Rectal smooth muscle tissue (tissue), 1 donor: ENCODE measurements around the gene MEIKIN.

Experiments
- H3K27ac ChIP-seq: one replicate; pipeline ENCODE4 v1.7.0; 2013; ENCODE audit warnings: low read depth, low read length, inconsistent platforms
- H3K27me3 ChIP-seq: one replicate; pipeline ENCODE4 v1.7.0; 2013; ENCODE audit warnings: low read length; ENCODE audit not compliant: control insufficient read depth, insufficient read depth
- H3K36me3 ChIP-seq: one replicate; pipeline ENCODE4 v1.7.0; 2013; ENCODE audit warnings: low read length; ENCODE audit not compliant: control insufficient read depth, insufficient read depth
- H3K4me1 ChIP-seq: one replicate; pipeline ENCODE4 v1.7.0; 2013; ENCODE audit warnings: low read length; ENCODE audit not compliant: control insufficient read depth, insufficient read depth
- H3K4me3 ChIP-seq: one replicate; pipeline ENCODE4 v1.7.0; 2013; ENCODE audit warnings: low read length
- H3K9ac ChIP-seq: one replicate; pipeline ENCODE4 v1.7.0; 2013; ENCODE audit warnings: low read length

Gene MEIKIN

DNA sequence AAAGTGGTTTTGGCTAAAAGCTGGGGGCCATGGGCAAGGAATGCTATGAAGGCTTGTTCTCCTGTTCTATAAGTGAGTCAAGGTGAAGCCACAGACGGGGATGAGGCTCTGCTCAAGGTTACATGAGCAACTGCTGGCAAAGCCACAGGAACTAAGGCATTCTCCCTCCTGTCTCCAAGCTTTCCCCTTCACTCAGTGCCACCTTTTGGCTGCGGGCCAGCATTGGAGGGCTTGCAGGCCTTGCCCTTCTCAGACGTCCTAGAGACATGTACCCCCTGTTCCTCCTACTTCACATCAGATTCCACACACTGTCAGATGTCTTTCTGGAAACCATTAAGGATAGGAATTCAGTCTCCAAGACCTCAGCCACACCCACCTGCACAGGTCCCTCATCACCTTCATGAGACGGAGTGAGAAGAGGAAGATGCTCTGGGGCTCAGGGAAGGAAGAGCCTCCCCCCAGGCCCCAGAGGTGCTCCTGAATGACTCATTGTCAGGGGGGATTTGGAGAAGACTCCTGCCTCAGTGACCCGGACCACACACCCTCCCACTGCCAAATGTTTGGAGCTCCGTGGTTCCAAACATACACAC, 20.5 kb upstream of the MEIKIN start:
- Histone ChIP-seq H3K27ac (no peak overlapping the region), H3K27me3 (no peaks in the 10 kb centered on the region), H3K4me3 (no peak overlapping the region), H3K36me3 (no peaks in the 10 kb centered on the region), H3K4me1 (no peaks in the 10 kb centered on the region), H3K9ac (no peak overlapping the region)

DNA sequence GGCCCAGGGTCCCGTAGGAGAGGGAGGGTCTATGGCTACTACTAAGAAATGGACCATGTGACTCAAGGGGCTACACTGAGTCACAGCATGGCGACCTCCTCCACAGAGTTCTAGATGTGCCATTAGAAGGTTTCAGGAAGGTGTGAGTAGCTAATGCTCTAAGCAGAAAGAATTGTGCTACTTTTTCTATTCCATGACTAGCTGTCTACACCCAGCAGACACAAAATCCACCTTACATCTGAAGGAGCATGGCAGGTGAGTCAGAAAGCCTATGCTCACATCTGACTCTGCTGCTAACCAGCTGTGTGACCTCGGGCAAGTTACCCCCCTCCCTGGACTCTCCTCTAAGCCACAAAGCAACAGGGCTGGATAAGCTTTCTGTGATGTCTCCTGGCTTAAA, 14.4 kb upstream of the MEIKIN start:
- Histone ChIP-seq H3K27me3 (no peaks in the 10 kb centered on the region), H3K36me3 (no peaks in the 10 kb centered on the region), H3K4me3 (no peak overlapping the region), H3K27ac (no peak overlapping the region), H3K9ac (no peak overlapping the region), H3K4me1 (no peaks in the 10 kb centered on the region)

DNA sequence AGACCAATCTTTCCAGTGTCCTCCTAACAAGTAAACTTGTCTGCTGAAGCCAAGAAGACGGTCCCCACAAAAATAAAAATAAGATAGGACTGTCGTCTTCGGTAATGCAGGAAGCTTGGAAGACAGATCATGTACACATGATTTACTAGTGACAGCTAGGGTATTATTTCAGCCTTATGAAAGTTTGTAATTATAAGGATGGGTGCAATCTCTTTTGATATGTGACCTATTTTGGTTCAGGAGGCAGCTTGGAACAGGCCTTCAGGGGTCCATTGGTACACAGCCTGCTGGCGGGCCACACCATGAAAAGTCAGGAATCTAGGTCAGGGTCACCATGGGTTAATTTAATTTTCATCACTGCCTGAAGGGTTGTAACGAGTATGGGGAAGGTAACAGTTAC, 13.7 kb upstream of the MEIKIN start:
- H3K4me3 ChIP-seq: no peak overlapping the region
- H3K9ac ChIP-seq: no peak overlapping the region
- H3K27ac ChIP-seq: no peak overlapping the region
- H3K4me1 ChIP-seq: no peaks in the 10 kb centered on the region
- H3K36me3 ChIP-seq: no peaks in the 10 kb centered on the region
- no peaks in the 10 kb centered on the region for H3K27me3 ChIP-seq

DNA sequence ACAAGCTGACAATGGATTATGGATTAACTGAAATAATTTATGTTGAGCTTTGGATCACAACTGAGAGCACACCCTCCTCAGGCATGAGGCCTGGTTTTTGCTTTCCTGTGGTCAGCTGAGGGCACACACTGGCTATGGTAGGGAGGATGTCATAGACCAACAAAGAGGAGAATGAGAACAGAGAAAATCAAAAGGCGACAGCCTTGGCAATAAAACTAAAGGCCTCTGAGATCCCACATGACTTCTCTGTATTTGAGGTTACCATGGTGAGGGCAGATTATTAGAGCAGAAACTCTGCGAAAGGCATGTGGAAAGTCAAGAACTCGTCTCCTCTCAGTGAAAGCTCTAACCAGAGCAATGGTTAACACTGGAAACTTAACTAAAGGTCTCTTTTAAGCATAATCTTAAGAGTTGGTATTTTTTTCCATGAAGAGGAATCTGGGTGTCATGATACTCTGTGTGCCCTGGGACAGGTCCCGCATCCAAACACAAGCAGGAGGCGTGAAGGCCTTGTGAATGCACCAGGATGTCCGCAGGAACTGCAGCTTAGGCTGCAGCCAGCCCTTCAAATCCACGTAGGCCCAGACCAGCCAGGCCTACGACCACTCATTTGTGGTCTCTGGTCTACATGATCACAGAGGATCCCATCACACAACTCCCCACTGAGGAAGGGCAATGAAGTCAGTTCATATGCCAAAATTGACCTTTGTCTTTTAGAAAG, 12.4 kb upstream of the MEIKIN start:
- Histone ChIP-seq H3K4me1 (no peaks in the 10 kb centered on the region), H3K27me3 (no peaks in the 10 kb centered on the region), H3K36me3 (no peaks in the 10 kb centered on the region), H3K27ac (no peak overlapping the region), H3K9ac (no peak overlapping the region), H3K4me3 (no peak overlapping the region)

DNA sequence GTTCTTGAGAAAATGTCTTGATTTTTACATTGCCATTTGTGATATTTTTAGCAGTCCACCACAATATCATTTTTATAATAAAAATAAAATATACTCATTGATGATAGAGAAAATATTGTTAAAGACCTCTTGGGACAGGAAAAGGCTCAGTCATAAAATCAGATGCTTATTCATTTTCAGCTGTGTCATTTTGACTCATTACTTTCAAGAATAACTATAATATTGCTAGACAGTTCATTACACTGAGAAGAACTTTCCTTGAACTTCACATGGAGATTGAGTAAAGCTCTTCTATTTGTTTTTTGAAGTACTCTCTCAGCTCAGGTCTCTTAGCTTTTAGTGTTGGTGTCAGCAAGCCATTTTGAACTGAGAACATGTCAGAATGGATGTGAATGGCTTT, 8.5 kb upstream of the MEIKIN start:
- Histone ChIP-seq H3K4me3 (no peak overlapping the region), H3K4me1 (no peaks in the 10 kb centered on the region), H3K27ac (no peak overlapping the region), H3K9ac (no peak overlapping the region), H3K27me3 (no peaks in the 10 kb centered on the region), H3K36me3 (no peaks in the 10 kb centered on the region)

DNA sequence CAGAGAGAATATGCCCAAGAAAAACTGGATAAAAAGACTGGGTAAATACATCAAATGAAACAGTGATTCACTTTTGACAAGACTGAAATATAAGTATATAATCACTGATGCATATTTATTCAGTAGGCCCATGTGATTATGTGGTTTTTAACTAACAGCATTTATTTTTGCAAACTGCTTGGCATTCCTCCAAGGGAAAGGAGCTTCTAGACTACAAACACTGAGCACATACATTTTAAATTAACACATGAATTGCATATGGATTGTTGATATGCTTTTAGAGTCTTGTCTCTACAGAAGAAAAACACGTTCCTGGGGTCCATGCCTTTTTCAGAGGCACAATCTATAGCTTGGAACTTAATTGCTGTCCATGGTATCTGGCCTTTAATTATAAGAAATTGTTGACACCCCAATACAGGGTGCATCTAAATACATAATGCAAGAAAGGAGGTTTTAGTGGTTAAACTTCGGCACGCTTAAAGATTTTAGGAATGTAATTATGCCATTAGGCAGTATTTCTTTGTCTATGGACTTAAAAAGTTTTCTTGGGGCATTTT, 6.9 kb upstream of the MEIKIN start:
- Histone ChIP-seq H3K27me3 (no peaks in the 10 kb centered on the region), H3K4me1 (no peaks in the 10 kb centered on the region)

DNA sequence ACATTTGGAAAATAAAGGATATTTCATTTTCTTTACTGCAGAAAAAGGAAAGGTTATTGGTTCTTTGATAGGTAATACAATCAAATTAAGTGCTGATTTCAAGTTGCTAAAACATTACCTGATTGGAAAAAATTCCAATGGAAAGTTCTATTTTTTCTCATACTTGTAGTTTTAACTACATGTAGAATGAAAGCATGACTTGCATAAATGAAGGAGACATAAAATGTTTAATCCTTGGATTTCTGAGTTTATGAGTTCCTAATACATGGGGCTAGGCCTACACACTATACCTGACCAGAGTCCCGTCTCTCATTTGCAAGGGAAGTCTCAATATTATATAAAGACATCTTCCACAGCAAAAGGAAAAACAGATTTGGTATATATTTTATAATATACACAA, 5.2 kb upstream of the MEIKIN start:
- Histone ChIP-seq H3K4me1 (no peaks in the 10 kb centered on the region), H3K4me3 (no peak overlapping the region), H3K36me3 (no peaks in the 10 kb centered on the region), H3K9ac (no peak overlapping the region), H3K27me3 (no peaks in the 10 kb centered on the region), H3K27ac (no peak overlapping the region)

More for the DNA sequence above, 6.9 kb upstream of the MEIKIN start:
- no peak overlapping the region for H3K9ac ChIP-seq
- no peak overlapping the region for H3K27ac ChIP-seq
- H3K4me3 ChIP-seq: no peak overlapping the region
- no peaks in the 10 kb centered on the region for H3K36me3 ChIP-seq

DNA sequence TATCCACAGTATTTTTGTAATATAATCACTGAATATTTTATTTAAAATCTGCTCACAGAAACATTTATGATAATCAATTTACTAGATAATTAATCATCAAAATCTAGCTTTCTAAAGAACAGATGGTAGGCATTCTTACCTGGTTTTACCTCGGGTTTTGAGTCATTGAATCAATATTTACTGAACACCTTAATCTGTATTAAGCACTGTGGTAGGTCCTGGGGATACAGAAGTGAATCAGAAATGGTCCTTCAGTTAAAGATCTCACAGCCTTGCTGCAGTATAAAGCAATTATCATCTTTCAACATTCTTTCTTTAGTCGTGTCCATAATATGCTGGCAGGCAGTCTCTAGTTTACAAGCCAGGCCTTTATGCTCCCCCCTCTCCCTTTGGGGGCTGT, 2.0 kb upstream of the MEIKIN start:
- Histone ChIP-seq H3K4me3 (no peak overlapping the region), H3K27ac (no peak overlapping the region), H3K36me3 (no peaks in the 10 kb centered on the region), H3K4me1 (no peaks in the 10 kb centered on the region), H3K27me3 (no peaks in the 10 kb centered on the region), H3K9ac (no peak overlapping the region)

DNA sequence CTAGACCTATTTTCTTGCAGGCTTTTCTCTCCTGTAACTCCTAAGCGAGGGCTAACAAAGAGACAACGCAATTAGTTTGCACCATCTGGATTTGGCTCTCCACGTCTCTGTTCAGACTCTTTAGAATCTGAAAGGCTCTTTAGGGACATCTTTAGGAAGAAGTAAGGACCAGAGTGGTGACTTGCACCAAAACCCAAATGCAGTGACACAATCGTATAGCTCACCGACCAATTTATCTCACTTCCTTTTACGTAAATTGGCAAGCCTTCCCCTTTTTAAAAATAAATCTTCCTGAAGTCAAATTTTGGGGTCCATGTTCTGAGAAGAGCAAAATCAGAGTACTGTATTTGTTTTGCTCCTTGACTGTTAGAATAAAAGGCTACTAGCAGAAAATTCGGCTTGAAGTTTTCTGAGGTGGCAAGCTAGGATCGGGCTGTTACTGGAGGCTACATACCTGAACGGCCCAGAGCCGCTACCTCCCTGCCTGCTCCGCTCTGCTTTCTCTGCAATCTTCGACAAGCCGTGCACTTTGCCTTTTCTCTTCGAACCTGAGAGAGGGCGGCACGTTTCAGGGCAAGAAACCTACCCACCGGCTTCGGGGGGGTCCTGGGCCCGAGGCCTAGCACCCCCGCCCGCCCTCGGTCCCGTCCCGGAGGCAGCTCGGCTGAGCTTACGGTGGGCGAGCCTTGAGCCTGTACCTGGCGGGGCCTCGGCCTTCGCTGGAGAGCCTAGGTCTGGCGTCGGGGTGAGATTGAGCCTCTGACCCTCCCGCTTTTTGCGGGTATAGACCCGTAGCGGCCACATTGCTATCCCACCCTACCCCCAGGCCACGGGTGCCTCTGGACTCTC, 537 bp downstream of the MEIKIN start:
- H3K27me3 ChIP-seq: no peaks in the 10 kb centered on the region
- no peak overlapping the region for H3K9ac ChIP-seq
- H3K36me3 ChIP-seq: no peaks in the 10 kb centered on the region
- no peak overlapping the region for H3K4me3 ChIP-seq
- no peaks in the 10 kb centered on the region for H3K4me1 ChIP-seq
- H3K27ac ChIP-seq: no peak overlapping the region

DNA sequence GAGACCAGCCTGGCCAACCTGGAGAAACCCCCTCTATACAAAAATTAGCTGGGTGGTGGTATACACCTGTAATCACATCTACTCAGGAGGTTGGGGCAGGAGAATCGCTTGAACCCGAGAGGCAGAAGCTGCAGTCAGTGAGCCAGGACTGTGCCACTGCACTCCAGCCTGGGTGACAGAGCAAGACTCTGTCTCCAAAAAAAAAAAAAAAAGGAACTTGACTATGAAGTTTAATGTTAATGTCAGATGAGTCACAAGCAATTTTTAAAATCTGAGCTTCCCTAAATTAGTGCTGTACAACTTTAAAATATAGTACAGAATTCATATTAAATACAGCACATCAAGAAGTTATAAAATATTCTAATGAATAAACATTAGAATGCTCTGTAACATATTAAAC, 1.5 kb downstream of the MEIKIN start:
- no peaks in the 10 kb centered on the region for H3K27me3 ChIP-seq
- no peaks in the 10 kb centered on the region for H3K36me3 ChIP-seq
- no peak overlapping the region for H3K9ac ChIP-seq
- no peaks in the 10 kb centered on the region for H3K4me1 ChIP-seq
- H3K4me3 ChIP-seq: no peak overlapping the region
- H3K27ac ChIP-seq: no peak overlapping the region

DNA sequence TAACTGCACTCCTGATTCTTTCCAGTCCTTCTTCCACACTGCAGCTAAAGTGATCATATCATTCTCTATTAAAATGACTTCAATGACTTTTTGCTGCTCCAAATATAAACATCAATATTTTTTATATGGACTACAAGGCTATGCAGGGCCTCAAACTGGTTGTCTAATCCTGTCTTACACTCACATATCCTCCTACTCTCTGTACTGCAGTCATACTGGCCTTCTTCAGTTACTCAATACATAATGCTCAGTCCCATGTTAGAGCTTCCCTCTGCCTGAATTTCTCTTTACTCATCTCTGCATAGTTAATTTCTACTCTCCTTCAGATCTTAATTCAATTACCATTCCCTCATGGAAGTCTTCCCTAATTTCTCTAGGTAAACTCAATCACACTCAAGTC, 3.4 kb downstream of the MEIKIN start:
- no peak overlapping the region for H3K4me3 ChIP-seq
- no peaks in the 10 kb centered on the region for H3K27me3 ChIP-seq
- no peaks in the 10 kb centered on the region for H3K36me3 ChIP-seq
- no peaks in the 10 kb centered on the region for H3K4me1 ChIP-seq
- no peak overlapping the region for H3K9ac ChIP-seq
- H3K27ac ChIP-seq: no peak overlapping the region

DNA sequence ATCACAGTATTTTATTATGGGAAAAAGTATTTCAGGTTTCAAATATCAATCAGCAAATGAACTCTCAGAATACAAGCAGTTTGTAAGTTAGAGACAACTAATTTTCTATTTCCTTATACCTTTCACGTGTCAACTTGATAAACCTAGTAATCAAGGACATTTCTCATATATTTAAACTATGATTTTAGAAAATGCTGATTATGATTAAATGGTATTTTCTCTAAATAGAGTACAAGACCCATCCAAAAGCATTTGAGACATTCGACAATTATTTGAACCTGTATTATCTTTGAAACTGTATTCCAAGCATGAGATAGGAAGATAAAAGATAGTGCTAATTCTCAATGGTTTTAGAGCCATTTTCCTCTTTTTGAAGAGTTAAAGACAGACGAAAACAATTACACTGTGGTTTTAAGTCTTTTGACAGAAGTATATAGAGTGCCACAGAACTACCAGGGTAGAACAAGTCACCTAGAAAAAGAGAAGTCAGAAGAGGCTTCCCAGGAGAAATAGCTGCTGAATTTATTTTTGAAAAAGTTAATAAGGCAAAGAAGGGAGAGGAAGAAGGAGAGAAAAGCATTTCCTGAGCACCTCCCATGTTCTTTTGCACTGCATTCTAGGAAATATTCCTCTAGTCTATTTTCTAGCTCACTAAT, 5.6 kb downstream of the MEIKIN start:
- no peaks in the 10 kb centered on the region for H3K27me3 ChIP-seq
- no peak overlapping the region for H3K27ac ChIP-seq
- no peak overlapping the region for H3K9ac ChIP-seq
- H3K4me1 ChIP-seq: no peaks in the 10 kb centered on the region
- no peak overlapping the region for H3K4me3 ChIP-seq
- no peaks in the 10 kb centered on the region for H3K36me3 ChIP-seq
